ENCODE data around the gene B9D2. TPM values are rescaled to one million over a fixed set of nuclear protein-coding genes. Genes with fewer than 3 reads are reported as not detected.

The B9D2 gene
- total RNA-seq, 3 donors from 2014 or later: 7.0 to 11.3 (median 9.1) TPM

DNA sequence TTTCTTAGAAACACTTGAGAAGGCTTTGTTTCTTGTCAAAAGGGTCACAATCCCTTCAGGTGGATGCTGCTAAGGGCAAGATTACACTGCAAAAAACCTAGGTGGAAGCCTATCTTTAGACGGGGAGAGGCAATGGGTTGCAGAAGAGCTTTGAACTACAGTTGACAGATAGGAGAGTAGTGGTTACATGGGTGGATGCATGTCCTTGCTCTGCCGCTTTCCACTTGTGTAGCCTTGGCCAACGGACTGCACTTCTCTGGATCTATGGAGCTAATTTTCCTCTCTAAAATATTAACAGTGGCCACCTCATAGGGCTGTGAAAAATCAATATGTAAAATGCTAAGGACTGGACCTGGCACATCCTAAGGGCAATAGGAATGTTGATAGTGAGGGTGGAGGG is 34.6 kb upstream of the B9D2 start:
- intact Hi-C loops (cut with DNase I, micrococcal nuclease): no loop called here
- H3K36me3 ChIP-seq (ENCODE audit: low read depth): no peaks in the 10 kb centered on the region
- H3K4me1 ChIP-seq (ENCODE audit: low read depth): peaks cover 13% of the 10 kb centered on the region

DNA sequence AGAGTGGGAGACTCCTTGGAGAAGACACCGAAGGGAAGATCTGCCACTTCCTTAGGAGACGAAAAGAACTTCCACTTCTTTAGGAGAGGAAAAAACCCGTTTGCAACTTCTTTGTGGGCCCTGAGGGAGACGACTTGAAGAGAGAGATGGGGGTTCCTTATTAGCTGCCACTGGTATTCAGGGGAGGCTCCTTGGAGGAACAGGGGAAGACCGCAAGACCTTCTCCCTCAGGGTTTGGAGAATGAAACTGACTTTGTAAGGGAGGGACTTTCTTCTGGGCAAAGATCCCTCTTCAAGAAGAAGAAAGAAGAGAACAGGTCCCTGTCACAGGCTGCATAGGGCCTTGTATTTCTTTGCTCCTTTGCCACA is 34.1 kb upstream of the B9D2 start:
- H3K4me1 ChIP-seq (ENCODE audit: low read depth): peaks cover 13% of the 10 kb centered on the region
- TF ChIP-seq, protein P1, sequence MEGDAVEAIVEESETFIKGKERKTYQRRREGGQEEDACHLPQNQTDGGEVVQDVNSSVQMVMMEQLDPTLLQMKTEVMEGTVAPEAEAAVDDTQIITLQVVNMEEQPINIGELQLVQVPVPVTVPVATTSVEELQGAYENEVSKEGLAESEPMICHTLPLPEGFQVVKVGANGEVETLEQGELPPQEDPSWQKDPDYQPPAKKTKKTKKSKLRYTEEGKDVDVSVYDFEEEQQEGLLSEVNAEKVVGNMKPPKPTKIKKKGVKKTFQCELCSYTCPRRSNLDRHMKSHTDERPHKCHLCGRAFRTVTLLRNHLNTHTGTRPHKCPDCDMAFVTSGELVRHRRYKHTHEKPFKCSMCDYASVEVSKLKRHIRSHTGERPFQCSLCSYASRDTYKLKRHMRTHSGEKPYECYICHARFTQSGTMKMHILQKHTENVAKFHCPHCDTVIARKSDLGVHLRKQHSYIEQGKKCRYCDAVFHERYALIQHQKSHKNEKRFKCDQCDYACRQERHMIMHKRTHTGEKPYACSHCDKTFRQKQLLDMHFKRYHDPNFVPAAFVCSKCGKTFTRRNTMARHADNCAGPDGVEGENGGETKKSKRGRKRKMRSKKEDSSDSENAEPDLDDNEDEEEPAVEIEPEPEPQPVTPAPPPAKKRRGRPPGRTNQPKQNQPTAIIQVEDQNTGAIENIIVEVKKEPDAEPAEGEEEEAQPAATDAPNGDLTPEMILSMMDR (IDR thresholded peaks at IDR 0.05): no peak
- peak overlapping the region; percentile 87 for H3K4me3 ChIP-seq
- intact Hi-C loops (cut with DNase I, micrococcal nuclease): no loop called here
- ATAC-seq (no peak), DNase-seq (no peak)
- H3K36me3 ChIP-seq (ENCODE audit: low read depth): no peaks in the 10 kb centered on the region
- H3K9me3 ChIP-seq: no peaks in the 10 kb centered on the region

More for the DNA sequence above, 34.6 kb upstream of the B9D2 start:
- DNase-seq (no peak), ATAC-seq (no peak)
- Histone ChIP-seq H3K9me3 (no peaks in the 10 kb centered on the region), H3K4me3 (no peak overlapping the region)
- TF ChIP-seq, protein P1 (IDR thresholded peaks at IDR 0.05): no peak

GRCh38 chr19:41397086-41398049 is 33.4 kb upstream of the B9D2 start, which contains the start of the genes BCKDHA and EXOSC5:
Gene BCKDHA (plus strand): TSS chr19:41397818. CDS start chr19:41397828, 10 bp downstream.
Gene EXOSC5 (minus strand): TSS chr19:41397359. CDS start chr19:41397328, 31 bp downstream.
- intact Hi-C loops (cut with DNase I, micrococcal nuclease): no loop called here
- ATAC-seq (peak; percentile 100), DNase-seq (peak; percentile 98 to 100 (median 99))
- peak within 1 kb of the TSS; percentile 87 for H3K4me3 ChIP-seq
- H3K9me3 ChIP-seq: no peaks in the 10 kb centered on the region
- peaks cover 13% of the 10 kb centered on the region for H3K4me1 ChIP-seq (ENCODE audit: low read depth)
- TF ChIP-seq, protein P1 (IDR thresholded peaks at IDR 0.05): no peak
- H3K36me3 ChIP-seq (ENCODE audit: low read depth): no peaks in the 10 kb centered on the region

GRCh38 chr19:41395355-41395754 is 31.4 kb upstream of the B9D2 start:
- H3K9me3 ChIP-seq: no peaks in the 10 kb centered on the region
- intact Hi-C loops (cut with DNase I, micrococcal nuclease): no loop called here
- H3K36me3 ChIP-seq (ENCODE audit: low read depth): peaks cover 5% of the 10 kb centered on the region
- DNase-seq: no peak
- H3K4me1 ChIP-seq (ENCODE audit: low read depth): peaks cover 13% of the 10 kb centered on the region
- no peak for ATAC-seq
- TF ChIP-seq, protein P1 (IDR thresholded peaks at IDR 0.05): no peak
- H3K4me3 ChIP-seq: no peak overlapping the region

DNA sequence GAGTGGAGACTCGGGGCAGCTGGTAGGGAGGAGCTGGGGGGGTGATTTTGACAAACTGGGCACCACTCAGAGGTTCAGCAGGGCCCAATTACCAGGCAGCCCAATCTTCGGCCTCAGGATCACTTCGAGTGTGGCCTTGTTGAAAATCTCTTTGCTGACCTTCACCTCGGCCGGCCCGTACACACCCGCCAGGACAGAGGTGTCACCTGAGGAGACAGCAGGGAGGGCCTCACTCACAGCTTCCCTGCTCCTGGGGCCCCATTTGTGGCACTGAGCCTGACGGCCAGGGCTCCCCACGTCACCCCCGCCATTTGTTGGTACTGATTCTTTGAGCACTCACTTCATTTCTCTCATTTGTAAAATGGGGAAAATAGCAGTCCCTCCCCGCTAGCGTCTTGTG is 28.8 kb upstream of the B9D2 start:
- ATAC-seq (no peak), DNase-seq (no peak)
- peaks cover 5% of the 10 kb centered on the region for H3K36me3 ChIP-seq (ENCODE audit: low read depth)
- peaks cover 6% of the 10 kb centered on the region for H3K4me1 ChIP-seq (ENCODE audit: low read depth)
- no peak overlapping the region for H3K4me3 ChIP-seq
- TF ChIP-seq, protein P1 (IDR thresholded peaks at IDR 0.05): no peak
- intact Hi-C loops (cut with DNase I, micrococcal nuclease): no loop called here
- H3K9me3 ChIP-seq: no peaks in the 10 kb centered on the region
